Regular cardiac myocyte (primary cell): ENCODE data around the gene SALL2. TPM values are rescaled to one million over a fixed set of nuclear protein-coding genes. Genes with fewer than 3 reads are reported as not detected.

Source experiments
- total RNA-seq: library from RNA; depleted of rRNA; stranded (reverse); fragments of >200 nt; gene quantifications from 2 replicates; pipeline ENCODE4 v1.2.3, GENCODE V29; 2014

The SALL2 gene
- 1.2 and 1.7 TPM in 2 replicates for total RNA-seq

GRCh38 chr14:21525962-21526671 is at the start of gene SALL2:
TSS of gene SALL2 (minus strand) at chr14:21526346. CDS start at chr14:21526127, 219 bp downstream.

GRCh38 chr14:21510735-21511657 is 15.2 kb downstream of the SALL2 start, which contains the start of gene METTL3:
TSS of gene METTL3 (minus strand) at chr14:21511340. CDS start at chr14:21511223, 117 bp downstream.

GRCh38 chr14:21476925-21477681 is 49.0 kb downstream of the SALL2 start, which contains the start of the genes RAB2B and TOX4:
TSS of gene RAB2B (minus strand) at chr14:21476959. CDS start at chr14:21476872, 87 bp downstream.
TSS of gene TOX4 (plus strand) at chr14:21477195. CDS start at chr14:21477279, 84 bp downstream.

Other genes starting within 250 kb of the SALL2 start
- gene RPGRIP1, start 246.3 kb downstream of the SALL2 start, total RNA-seq = not detected in 2 replicates
- gene SUPT16H, start 142.3 kb downstream of the SALL2 start, total RNA-seq = 74.4 and 143 TPM in 2 replicates
- gene CHD8, start 70.2 kb downstream of the SALL2 start, total RNA-seq = 35.8 and 59.4 TPM in 2 replicates
- gene RAB2B, start 49.4 kb downstream of the SALL2 start, total RNA-seq = 26.8 and 29.0 TPM in 2 replicates
- 18.9 and 32.6 TPM in 2 replicates for gene TOX4, start 49.2 kb downstream of the SALL2 start, total RNA-seq
- 79.0 and 108 TPM in 2 replicates for gene METTL3, start 15.0 kb downstream of the SALL2 start, total RNA-seq
- gene OR10G3, start 53.7 kb upstream of the SALL2 start, total RNA-seq = not detected in 2 replicates
- not detected in 2 replicates for gene OR10G2, start 108.6 kb upstream of the SALL2 start, total RNA-seq
- not detected in 2 replicates for gene OR4E2, start 127.5 kb upstream of the SALL2 start, total RNA-seq
- gene OR4E1, start 147.5 kb upstream of the SALL2 start, total RNA-seq = not detected in 2 replicates